HG03378 (cell line): ENCODE data around the gene ATP10B.

ENCODE experiments used
- ATAC-seq: cut with Tn5 transposase; IDR thresholded peaks from one replicate; pipeline ENCODE4 v1.9.1; 2021; ENCODE audit warnings: mild to moderate bottlenecking, moderate library complexity; ENCODE audit not compliant: unreplicated experiment

ATP10B gene

GRCh38 chr5:160643616-160644240 is 208.3 kb downstream of the ATP10B start:
- ATAC-seq: no peak

- ATAC-seq: peak; percentile 58
Measured at GRCh38 chr5:160641405-160641804, 210.6 kb downstream of the ATP10B start.

DNA sequence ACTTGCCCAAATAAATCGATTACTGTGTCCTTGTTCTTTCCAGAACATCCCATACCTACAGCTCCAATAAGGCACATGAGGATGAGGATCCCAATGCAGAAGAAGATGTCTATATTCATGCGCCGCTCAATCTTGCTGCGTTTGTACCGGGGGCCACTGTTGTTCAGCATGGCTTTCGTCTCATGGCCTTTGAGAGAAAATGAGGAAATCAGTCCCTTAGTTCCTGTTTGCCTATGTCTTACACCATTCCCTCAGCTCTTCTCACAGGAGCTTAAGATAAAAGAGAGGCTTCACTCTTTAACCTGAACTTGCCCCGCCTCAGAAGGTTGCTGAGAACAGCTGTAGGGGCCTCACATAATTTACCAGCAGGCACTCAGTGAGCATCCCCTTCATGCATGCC is 211.6 kb downstream of the ATP10B start:
- no peak for ATAC-seq

DNA sequence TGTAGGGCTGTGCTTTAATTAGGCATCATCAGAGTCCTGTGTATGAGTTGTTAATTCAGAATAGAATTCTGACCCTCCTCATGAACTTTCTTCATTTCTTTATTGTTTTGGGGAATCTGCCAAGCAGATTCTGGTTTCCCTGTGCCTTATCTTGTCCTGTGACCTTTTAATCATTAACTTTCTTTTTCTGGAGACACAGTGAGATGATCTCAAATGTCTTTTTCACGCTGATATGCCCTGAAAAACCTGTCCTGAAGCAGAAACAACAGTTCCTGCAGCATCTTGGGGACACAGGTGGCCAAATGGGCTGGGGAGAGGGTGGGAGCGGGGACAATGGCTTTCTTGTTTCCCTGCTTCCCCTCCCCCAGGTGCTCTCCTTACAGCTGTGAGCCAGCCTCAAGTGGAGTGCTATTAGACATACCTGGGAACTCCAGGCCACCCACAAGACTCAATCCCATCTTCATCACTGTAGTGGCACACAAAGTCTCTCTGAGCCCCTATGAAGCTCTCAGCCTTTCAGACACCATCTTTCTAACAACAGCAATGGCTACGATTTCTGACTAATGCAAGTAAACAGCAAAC is 213.8 kb downstream of the ATP10B start:
- no peak for ATAC-seq

DNA sequence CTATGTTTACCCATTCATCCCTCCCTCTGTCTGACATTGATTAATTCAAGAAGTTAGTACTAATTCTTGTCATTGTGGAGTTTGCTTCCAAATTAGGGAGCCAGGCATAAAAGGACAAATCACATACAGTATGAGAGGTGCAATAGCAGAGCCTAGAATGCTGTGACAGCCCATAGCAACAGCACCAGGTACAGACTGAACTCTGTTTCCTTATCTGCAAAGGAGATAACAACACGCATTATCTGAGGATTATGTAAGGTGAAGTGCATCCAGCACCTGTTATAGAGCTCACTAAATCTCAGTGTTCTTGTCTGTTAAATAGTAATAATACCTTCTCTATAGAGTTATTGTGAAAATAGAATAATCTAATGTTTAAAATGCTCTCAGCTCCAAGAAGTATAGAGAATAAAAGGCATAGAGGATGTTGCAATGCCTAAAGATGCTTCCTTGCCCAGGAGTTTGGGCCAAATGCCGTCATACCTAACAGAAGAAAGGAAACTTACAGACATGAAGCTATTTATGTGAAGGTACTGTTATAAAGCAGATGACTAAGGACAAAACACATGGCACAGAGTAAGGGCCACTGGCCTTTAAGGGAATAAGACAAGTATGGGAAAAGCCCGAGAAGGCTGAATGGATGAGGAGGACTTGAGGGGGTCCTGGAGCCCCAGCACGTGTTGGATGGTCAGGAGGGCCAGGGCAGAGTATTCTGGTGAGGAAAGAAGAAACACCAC is 214.5 kb downstream of the ATP10B start:
- ATAC-seq: no peak

DNA sequence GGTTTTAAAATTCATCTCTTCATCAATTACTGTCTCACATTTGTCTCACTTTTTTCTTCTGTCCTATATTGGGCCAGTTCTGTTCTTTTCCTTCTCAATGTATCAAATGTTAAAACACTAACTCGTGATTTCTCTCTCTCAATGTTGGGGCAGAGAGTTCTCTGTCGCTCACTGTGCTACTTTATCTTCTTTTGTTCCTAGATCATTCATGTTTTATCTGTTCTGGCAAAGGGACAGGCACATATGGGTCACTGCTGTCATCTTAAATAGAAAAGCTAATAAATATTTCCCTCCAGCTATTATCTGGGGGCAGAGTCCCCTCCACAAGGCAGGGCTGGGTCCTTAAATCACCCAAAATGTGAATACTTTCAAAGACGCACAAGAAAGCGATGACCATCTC is 216.3 kb downstream of the ATP10B start:
- no peak for ATAC-seq

DNA sequence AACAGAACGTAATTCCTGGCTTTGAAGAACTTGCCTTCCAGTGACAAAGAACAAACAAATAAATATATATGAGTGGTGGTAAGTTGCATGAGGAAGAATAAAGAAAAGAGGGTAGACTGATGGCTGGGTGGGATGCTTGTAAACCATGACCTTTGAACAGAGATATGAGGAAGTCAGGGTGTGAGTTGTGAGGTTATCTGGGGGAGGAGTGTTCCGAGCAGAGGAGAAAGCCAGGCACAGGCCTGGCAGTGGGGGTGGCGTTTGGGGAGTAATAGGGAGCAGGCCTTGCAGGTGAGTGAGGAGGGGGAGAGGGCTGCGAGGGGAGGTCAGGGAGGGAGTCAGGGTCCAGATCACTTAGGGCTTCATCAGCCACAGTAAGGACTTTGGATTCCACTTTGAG is 217.0 kb downstream of the ATP10B start:
- no peak for ATAC-seq

DNA sequence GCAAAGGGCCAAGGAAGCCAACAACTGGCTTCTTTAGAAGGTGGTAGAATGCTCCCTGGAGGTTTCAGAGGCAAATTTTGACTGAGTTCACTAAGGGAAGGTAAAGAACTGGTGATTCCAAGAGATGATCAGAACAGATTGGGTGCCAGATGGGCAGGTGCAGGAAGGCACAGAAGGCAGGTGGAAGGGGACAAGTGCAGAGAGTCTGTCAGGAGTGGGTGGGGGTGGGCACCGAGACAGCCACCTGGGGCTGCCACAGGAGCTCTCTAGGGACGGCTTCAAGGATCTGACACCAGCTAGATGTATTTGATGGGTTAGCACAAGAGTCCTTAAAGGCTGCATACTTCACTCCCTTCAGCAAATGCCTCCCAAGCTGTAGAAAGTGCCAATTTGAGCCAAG is 223.0 kb downstream of the ATP10B start:
- no peak for ATAC-seq

DNA sequence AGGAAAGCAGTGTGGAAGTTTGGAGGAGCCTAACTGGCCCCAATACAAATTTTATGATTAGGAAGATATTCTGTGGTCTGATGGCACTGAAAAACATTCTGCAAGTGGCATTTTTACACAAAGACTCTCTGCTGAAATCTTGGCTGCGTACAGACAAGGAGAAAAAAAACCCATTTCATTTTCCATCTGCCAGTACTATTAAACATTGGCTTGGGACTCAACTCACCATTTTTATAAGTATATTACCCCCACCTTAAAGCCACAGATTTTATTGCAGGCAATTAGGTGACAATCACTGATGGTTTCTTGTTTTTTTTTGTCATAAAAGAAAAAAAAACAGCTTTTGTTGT is 223.4 kb downstream of the ATP10B start:
- no peak for ATAC-seq

- ATAC-seq: no peak
Measured at GRCh38 chr5:160627921-160628618, 223.9 kb downstream of the ATP10B start.

DNA sequence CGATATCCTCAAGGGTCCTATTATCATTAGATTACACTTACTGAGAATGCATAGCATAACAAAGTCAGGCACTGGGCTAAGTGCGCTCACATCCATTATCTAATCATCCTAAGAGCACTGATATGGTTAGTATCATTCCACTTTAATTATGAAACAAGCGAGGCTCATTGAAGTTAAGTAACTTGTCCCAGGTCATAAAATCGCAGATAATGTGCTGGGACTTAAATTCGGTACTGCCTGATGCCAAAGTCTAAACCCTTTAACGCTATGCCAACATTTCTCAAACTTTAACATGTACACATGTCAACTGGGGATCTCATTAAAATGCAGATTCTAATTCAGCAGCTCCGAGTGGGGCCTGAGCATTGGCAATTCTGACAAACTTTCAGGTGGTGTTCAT is 225.7 kb downstream of the ATP10B start:
- no peak for ATAC-seq

GRCh38 chr5:160621526-160621925 is 230.5 kb downstream of the ATP10B start:
- no peak for ATAC-seq

- ATAC-seq: no peak
Measured at GRCh38 chr5:160620401-160620800, 231.6 kb downstream of the ATP10B start.

- ATAC-seq: no peak
Measured at GRCh38 chr5:160619381-160619780, 232.6 kb downstream of the ATP10B start.

DNA sequence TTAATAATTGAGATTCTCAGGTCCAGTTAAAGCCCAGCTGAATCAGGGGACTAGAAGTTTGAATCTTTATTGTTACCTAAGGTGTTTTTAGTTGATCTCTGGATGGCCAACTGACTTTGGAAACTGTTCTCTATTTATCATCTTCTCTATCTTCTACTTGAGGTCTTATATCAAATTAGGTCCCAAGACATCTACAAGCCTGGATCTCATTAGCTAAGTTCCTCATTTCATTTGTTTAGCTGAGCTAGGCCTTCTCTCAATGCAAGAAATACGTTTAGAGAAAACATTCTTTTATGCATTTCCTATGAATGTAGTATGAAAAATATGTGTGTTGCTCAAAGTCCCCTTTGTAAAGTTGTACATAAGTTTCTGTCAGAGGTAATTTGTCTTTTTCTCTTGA is 233.7 kb downstream of the ATP10B start:
- ATAC-seq: no peak

DNA sequence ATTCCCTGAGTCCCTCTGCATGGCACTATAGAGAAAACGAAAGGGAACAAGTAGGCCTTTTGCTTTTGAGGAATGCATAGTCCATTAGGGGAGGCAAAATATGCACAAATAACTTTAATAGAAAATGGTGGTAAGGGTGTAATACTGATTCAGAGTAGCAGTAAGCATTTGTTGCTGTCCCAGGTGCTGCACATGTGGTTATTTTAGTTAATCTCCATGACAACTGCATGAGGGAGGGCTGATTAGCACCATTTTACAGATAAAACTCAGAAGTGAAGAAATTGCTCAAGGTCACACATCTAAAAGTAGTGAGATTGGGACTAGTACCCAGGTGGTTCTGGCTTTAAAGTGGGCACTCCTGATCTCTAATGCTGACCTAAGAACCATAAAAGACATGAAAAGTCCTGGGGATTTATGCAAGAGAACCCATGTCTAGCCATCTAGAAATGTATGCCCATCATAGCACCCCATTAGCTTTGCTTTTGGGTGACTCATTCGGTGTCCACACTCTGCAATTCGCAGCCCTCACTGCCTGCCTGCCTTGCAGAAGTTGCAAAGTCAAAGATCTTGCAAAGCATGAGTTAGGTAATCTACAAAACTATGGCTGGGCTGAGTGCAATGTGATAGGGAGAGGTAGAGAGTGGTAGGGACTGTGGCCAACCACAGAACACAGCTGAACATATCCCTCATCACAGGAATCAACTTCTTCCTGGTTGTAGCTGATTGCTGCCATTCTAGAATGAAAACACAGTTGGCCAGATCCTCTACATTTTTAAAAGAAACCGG is 235.1 kb downstream of the ATP10B start:
- ATAC-seq: no peak

GRCh38 chr5:160614136-160614535 is 237.9 kb downstream of the ATP10B start:
- ATAC-seq: no peak

- ATAC-seq: no peak
Measured at GRCh38 chr5:160605266-160605665, 246.7 kb downstream of the ATP10B start.

- no peak for ATAC-seq
Measured at GRCh38 chr5:160604484-160604883, 247.5 kb downstream of the ATP10B start.

- ATAC-seq: no peak
Measured at GRCh38 chr5:160602744-160603143, 249.3 kb downstream of the ATP10B start.

GRCh38 chr5:160601046-160601445 is 251.0 kb downstream of the ATP10B start:
- ATAC-seq: no peak
